ENCODE data around the gene GRIK1. TPM values are rescaled to one million over a fixed set of nuclear protein-coding genes. Genes with fewer than 3 reads are reported as not detected.

GRIK1 gene
- total RNA-seq, 2 donors from 2014 or later = 0.14 to 0.19 TPM

DNA sequence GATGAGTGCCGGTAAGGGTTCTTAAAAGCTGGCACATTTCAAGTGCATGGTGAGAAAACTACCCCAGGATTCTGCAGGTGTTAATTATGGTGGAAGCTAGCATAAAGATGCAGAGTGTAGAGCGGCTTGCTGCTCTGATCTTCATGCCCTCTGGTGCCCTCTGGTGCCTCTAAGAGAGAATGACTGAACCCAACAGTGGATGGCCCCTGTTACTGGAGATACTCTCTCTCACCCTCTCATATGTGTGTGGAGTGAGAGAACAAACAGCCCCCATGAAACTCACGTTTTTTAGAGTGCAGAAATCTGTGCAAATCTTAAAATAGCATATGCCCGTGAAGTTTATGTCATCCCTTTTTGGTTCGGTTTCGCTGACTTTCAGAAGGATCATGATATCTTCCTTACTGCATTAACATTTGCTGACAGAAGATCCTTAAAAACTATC lies 90.0 kb downstream of the GRIK1 start:
- DNase-seq (ENCODE audit: low spot score) = no peak
- intact Hi-C loops (cut with DNase I) = loop anchor here in 1 of 2 donors (5.0 kb wide), 1 partner anchor 372 kb away; no protein-coding TSS in a partner anchor

- intact Hi-C loops (cut with DNase I) = no loop called here
- no peak for DNase-seq (ENCODE audit: low spot score)
Observed at GRCh38 chr21:29843804-29844203, 96.0 kb downstream of the GRIK1 start.

- DNase-seq (ENCODE audit: low spot score) = no peak
- intact Hi-C loops (cut with DNase I) = no loop called here
Observed at GRCh38 chr21:29834617-29835016, 105.2 kb downstream of the GRIK1 start.

DNA sequence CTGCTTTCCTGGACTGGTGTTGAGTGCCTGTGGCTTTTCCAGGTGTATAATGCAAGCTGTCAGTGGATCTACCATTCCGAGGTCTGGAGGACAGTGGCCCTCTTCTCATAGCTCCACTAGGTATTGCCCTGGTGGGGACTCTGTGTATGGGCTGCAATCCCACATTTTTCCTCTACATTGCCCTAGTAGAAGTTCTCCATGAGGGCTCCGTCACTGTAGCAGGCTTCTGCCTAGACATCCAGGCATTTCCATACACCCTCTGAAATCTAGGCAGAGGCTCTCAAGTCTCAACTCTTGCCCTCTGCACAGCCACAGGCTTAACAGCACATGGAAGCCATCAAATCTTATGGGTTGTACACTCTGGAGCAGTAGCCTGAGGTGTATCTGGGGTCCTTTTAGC lies 107.6 kb downstream of the GRIK1 start:
- intact Hi-C loops (cut with DNase I) = no loop called here
- DNase-seq (ENCODE audit: low spot score) = no peak

GRCh38 chr21:29829564-29830275 lies 110.1 kb downstream of the GRIK1 start:
- intact Hi-C loops (cut with DNase I) = no loop called here
- DNase-seq (ENCODE audit: low spot score) = no peak

DNA sequence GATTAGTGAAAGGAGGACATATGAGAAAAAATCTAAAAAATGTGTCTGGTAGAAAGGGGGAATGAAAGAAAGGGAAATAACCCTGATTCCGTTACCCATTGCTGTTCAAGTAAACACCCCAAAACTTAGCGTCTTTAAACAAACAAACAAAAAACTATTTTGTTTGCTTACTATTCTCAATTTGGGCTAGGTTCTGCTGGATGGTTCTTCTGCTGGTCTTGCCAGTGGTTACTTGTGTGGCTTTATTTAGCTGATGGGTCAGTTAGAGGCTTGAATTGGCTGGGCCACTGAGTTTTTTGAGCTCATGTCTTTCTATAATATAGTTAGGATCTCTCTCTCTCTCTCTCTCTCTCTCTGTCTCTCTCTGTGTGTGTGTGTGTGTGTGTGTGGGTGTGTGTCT lies 112.1 kb downstream of the GRIK1 start:
- intact Hi-C loops (cut with DNase I) = no loop called here
- DNase-seq (ENCODE audit: low spot score) = no peak

GRCh38 chr21:29827236-29827635 lies 112.6 kb downstream of the GRIK1 start:
- DNase-seq (ENCODE audit: low spot score) = no peak
- intact Hi-C loops (cut with DNase I) = no loop called here

GRCh38 chr21:29826386-29826785 lies 113.4 kb downstream of the GRIK1 start:
- no peak for DNase-seq (ENCODE audit: low spot score)
- intact Hi-C loops (cut with DNase I) = no loop called here

GRCh38 chr21:29825936-29826335 lies 113.9 kb downstream of the GRIK1 start:
- intact Hi-C loops (cut with DNase I) = no loop called here
- DNase-seq (ENCODE audit: low spot score) = no peak

GRCh38 chr21:29825345-29825744 lies 114.5 kb downstream of the GRIK1 start:
- no peak for DNase-seq (ENCODE audit: low spot score)

DNA sequence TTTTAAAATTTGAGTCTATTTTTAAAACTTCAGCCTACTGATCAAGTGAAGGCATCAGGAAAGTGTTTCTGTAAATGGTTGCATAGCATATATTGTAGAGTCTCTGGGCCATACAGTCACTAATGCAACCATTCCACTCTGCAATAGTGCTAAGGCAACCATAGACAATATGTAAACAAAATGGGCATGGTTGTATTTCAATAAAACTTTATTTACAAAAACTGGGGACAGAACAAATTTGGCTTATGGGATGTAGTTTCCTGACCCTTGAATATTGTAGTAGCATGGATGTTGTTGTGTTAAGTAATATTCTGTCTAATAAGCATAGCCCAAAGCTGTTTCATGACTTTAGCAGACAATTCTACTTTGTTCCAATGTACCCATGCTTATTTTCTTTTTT lies 117.7 kb downstream of the GRIK1 start:
- no peak for DNase-seq (ENCODE audit: low spot score)

More at GRCh38 chr21:29825345-29825744, 114.5 kb downstream of the GRIK1 start:
- intact Hi-C loops (cut with DNase I) = no loop called here

GRCh38 chr21:29821230-29821629 lies 118.6 kb downstream of the GRIK1 start:
- DNase-seq (ENCODE audit: low spot score) = no peak
- intact Hi-C loops (cut with DNase I) = no loop called here

More for the DNA sequence above, 117.7 kb downstream of the GRIK1 start:
- intact Hi-C loops (cut with DNase I) = no loop called here

DNA sequence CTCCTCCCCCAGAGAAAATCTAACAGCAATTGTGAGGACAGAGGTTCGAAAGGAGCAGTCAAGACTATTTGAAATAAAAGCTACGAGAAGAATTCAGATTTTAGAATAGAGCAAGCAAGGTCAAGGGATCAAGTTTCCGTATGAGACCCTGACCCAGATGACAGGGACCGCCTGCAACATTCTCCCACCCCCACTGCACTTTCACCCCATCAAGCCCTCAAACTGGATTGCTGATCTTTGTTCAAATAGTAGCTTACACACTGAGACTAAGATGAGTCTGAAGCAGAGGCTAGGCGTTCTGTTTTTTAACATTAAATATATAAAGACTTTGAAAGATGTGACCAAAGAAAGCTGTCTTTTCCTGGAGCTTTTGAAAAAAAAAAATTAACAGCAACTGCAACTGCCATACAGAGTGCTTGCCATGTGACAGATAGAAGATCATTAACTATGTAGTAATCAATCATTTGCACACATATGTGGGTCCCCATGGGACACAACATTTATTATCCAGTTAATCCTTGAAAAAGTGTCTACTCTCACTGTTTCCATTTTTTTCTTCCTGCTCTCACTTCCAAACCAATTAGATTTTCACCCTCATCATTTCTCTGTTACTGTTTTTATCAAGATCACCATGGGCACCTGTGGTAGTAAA lies 120.0 kb downstream of the GRIK1 start:
- intact Hi-C loops (cut with DNase I) = no loop called here
- DNase-seq (ENCODE audit: low spot score) = no peak

DNA sequence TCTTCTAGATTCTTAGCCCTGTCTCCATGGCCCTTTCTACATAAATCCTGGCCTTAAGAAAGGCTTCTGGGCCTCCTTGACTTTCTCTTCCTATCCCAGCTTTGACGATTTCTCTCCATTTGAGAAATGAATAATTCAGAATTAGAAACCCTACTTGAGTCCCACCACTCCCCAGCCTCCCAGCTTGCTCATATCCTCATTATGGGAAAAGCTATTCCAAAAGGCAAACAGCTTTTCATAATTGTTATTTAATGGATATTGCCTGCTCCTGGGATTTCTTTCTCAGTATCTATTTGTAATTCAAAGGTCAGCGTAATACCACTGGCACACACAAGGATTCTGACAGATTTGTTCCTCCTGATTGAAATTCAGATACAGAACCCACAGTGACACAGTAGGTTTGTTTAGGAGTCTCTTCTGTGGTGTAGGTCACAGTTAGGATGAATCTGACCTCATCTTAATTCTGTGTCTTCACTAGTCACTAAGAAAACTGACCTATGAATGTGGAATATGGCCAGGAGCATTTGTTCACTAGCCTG lies 121.3 kb downstream of the GRIK1 start:
- intact Hi-C loops (cut with DNase I) = no loop called here
- DNase-seq (ENCODE audit: low spot score) = no peak

DNA sequence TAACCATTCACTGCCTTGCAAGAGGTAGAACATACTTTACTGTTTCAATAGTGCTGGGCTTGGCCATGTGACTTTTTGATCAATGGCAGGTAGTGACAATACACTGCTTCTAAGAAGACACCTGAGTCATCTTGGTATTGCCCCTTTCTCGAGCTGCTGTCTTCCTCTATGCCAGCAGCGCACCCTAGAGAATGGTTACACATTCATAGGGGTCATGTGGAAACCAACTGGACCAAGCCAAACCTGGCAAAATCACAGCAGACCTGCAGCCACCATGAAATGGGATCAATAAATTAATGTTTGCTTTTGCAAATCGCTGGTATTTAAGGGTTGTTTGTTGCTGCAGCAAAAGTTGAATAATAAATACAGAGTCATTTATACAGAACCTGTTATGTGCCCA lies 122.3 kb downstream of the GRIK1 start:
- intact Hi-C loops (cut with DNase I) = no loop called here
- no peak for DNase-seq (ENCODE audit: low spot score)

GRCh38 chr21:29812947-29813346 lies 126.8 kb downstream of the GRIK1 start:
- intact Hi-C loops (cut with DNase I) = no loop called here
- no peak for DNase-seq (ENCODE audit: low spot score)

- DNase-seq (ENCODE audit: low spot score) = no peak
Observed at GRCh38 chr21:29810871-29811270, 128.9 kb downstream of the GRIK1 start.

GRCh38 chr21:29808153-29808552 lies 131.6 kb downstream of the GRIK1 start:
- intact Hi-C loops (cut with DNase I) = no loop called here
- no peak for DNase-seq (ENCODE audit: low spot score)

More at GRCh38 chr21:29810871-29811270, 128.9 kb downstream of the GRIK1 start:
- intact Hi-C loops (cut with DNase I) = no loop called here

- intact Hi-C loops (cut with DNase I) = no loop called here
- no peak for DNase-seq (ENCODE audit: low spot score)
Observed at GRCh38 chr21:29805105-29805504, 134.7 kb downstream of the GRIK1 start.

DNA sequence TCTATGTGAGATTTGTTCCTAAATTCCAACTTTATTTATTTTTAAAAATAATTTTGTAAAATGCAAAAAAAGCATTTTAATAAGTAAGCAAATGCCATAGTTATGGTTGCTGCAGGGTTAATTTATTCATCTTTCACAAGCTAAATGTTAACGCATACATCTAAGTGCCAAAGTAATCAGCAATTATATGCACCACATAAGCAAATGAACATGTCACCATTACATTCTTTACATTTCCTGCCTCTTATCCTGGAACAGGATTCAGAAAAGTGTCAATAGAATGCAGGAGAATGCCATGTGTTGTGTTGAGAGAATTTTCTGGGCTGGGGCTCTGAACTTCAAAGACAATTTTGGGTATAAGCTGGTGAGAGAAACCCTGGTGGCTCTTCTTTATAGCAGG lies 136.6 kb downstream of the GRIK1 start:
- no peak for DNase-seq (ENCODE audit: low spot score)
- intact Hi-C loops (cut with DNase I) = no loop called here

- no peak for DNase-seq (ENCODE audit: low spot score)
- intact Hi-C loops (cut with DNase I) = no loop called here
Observed at GRCh38 chr21:29801122-29801521, 138.7 kb downstream of the GRIK1 start.
